Suppressor macrophage treated with lipopolysaccharide for 1 hour (primary cell): ENCODE results near the gene BTG1.

Source experiments
- DNase-seq, 3 donors: peaks; one replicate each; pipeline ENCODE4 v3.0.0-alpha.2; 2020 to 2022

The BTG1 gene

GRCh38 chr12:92132288-92132687, 13.4 kb downstream of the BTG1 start:
- DNase-seq: peak; percentile 60 to 80 (median 76)

GRCh38 chr12:92130999-92131398, 14.6 kb downstream of the BTG1 start:
- DNase-seq: peak; percentile 37 to 68 (median 60)

- no peak for DNase-seq
These were observed 16.0 kb downstream of the BTG1 start for GRCh38 chr12:92129609-92130008.

DNA sequence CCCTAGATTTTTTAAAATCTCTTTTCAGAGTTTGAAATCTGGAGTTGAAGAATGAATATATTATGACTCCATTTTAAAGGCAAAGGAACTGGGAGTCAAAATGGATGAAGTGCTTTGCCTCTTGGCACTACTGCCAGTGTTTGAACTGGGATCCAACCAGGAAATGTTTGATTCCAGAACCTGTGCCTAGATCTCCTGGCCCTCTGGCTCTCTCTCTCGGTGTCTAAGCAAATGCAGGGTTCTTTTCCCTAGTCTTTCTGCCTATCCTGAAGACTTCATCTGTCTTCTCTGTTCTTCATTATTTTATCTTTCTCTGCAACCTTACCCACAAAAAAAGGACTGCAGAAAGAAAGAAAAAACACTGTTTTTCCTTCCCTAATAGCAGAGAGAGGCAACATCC, 17.0 kb downstream of the BTG1 start:
- no peak for DNase-seq

DNA sequence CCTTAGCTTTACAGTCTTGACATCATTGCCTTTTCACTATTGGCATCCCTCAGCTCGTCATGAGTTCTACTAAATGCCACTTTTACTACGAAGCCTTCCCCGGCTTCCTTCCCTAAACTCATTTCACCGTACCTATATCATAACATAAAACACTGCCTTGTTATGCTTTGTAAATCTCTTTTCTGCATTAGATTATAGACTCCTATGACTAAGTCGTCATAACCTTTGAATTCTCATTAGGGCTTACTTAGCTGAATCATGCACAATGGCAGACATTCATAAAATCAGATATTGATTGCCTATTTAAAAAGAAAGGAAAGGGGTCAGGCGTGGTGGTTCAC, 21.0 kb downstream of the BTG1 start:
- DNase-seq: peak in 1 of 3 donors; percentile 43

- peak; percentile 71 to 95 (median 92) for DNase-seq
These were observed 21.6 kb downstream of the BTG1 start for GRCh38 chr12:92123780-92124688.

DNA sequence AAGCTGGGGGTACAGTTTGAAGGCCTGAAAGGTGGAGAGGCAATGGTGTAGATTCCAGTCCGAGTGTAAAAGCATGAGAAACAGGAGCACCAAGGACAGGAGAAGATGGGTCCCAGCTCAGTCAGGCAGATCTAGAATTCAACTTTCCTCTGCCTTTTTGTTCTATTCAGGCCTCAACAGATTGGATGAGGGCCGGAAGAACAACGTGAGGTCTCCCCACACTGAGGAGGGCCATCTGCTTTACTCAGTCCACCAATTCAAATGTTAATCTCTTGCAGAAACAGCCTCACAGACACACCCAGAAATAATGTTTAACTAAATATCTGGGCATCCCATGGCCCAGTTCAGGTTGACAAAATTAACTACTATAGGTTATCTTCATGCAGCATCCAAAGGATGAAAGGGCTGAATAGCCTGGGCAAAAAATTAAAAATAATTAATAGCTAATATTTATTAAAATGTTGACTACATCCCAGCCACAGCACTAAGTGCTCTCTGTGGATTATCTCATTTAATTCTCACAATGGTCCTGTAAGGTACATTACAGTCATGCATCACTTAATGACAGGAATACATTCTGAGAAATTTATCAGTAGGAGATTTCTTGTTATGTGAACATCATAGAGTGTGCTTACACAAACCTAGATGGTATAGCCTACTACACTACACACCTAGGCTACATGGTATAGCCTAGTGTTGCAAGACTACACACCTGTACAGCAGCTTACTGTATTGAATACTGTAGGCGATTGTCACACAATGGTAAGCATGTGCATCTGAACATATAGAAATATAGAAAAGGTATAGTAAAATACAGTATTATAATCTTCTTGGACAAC, 22.5 kb downstream of the BTG1 start:
- no peak for DNase-seq

DNA sequence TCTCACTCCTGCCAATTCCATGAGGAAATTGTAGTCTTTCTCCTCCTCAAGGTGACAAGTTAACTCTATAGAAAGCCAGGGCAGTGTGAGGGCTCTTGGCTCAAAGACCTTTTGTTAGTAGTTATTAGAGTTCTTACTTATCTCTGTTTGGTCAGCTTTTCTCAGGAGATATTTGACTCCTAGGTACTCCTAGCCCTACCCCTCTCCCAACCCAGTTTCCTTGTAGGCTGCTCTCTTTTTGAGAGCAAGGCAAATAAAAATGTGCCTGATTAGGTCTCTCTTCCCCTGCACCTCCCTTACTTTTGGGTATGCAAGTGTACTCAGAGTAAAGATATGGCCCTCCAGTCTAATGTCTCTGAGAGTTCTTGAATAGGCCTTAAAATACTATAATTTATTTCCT, 23.8 kb downstream of the BTG1 start:
- DNase-seq: no peak

DNA sequence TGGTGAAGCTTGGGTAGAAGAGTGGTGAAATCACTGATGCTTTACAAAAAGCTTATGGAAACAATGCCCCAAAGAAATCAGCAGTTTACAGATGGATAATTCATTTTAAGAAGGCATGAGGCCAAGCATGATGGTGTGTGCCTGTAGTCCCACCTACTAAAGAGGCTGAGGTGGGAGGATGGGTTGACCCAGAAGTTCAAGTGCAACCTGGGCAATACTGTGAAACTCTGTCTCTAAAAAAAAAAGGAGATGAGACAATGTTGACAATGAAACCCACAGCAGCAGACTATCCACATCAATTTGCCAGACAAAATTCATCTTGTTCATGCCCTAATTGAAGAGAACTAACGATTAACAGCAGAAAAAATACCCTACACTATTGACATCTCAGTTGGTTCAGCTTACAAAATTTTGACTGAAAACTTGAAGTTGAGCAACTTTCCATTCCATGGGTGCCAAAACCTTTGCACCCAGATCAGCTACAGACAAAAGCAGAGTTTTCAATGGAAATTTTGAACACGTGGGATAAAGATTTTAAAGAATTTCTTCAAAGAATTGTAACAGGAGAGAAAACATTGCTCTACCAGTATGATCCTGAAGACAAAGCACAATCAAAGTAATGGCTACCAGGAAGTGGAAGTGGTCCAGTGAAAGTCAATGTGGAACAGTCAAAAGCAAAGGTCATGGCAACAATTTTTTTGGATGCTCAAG, 26.7 kb downstream of the BTG1 start:
- no peak for DNase-seq

DNA sequence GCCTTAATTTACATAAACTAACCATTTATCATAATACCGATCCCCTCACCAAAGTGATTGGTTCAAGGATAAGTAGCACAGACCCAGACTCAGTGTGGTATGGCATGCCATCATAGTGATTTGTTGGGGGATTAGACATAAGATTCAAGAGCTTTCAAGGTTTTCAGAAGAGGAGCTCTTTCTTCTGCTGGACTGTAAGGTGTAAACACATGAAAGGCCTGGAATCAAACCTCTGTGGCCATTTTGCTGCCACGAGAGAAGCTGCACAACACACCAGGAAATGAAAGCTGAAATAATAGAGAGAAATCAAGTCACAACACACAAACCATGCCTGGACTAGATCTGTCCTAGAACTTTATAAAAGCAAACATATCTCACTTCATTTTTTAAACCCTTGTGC, 30.8 kb downstream of the BTG1 start:
- no peak for DNase-seq

DNA sequence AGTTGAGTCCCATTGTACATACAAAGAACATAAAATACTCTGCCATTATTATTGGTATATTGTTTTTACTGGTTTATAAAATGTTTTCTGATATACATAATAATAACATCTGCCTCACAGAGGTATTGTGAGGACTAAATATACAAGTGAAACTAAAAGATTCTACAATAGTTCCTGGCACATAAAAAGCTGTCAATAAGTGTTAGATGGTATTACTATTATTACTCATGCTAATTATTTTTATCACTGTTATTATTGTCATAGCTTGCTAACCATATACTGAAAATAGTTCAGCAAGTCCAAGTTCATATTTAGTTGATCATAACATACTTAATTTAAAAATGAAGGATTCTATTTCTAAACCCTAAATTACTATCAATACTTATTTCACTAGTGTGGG, 34.4 kb downstream of the BTG1 start:
- no peak for DNase-seq

DNA sequence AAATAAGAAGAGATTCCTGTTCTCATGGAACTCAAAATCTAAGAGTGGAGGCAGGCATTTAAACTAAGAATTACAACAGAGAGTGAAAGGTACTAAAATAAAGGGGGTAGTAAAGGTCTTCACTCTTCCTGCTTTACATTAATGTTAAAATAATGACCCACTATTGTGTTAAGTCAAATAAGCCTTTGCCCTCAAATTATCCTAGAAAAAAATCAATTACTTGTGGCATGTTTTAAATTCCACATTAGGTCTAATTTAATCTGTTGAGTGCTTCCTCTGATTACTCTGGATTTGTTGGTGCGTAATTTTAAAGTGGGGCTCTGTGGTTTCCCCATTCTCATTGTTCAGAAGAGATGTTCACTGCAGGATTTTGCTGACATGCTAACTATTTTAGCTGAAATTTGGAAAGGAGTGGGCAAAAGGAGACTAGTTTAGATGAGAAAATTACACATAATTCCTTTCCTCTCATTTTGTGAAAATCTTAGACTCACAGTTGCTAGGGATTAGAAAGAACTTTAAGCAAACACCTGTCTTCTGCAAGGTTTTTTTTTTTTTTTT, 35.5 kb downstream of the BTG1 start:
- DNase-seq: no peak

- DNase-seq: no peak
These were observed 36.0 kb downstream of the BTG1 start for GRCh38 chr12:92109613-92110012.

- peak; percentile 47 to 57 (median 55) for DNase-seq
These were observed 37.0 kb downstream of the BTG1 start for GRCh38 chr12:92108651-92109050.

- no peak for DNase-seq
These were observed 38.0 kb downstream of the BTG1 start for GRCh38 chr12:92107621-92108131.

DNA sequence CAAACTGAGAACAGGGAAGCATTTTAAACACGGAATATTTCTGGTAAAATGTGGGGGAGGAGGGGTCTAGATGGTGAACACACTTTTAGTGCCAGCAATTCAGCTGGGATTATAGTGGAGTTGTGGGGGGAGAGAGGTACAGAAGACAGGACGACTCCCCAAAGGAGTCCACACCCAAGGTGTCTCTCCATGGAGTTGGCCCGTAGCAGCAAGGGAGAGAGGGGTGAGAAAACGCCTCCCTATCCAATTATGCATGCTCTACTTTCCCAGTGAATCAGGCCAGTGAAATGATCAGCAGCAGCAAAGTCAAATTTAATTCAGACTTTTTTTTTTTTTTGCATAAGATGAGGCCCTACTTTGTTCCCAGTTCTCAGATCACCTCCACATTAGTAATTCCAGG, 38.6 kb downstream of the BTG1 start:
- DNase-seq: no peak

- DNase-seq: peak; percentile 15 to 49 (median 42)
These were observed 40.0 kb downstream of the BTG1 start for GRCh38 chr12:92105676-92106075.

DNA sequence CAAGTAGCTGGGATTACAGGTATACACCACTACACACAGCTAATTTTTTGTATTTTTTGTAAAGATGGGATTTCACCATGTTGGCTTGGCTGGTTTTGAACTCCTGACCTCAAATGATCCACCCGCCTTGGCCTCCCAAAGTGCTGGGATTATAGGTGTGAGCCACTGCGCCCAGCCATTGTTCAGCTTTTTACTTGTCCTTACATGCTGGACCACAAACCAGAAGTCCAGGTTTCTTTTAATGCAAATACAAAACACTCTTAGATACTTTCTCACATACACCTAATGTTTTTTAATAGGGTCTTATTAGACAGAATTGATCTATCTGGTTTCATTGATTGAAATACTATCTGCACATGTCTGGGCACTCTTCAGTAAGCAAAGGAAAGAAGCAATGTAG, 40.5 kb downstream of the BTG1 start:
- DNase-seq: no peak

DNA sequence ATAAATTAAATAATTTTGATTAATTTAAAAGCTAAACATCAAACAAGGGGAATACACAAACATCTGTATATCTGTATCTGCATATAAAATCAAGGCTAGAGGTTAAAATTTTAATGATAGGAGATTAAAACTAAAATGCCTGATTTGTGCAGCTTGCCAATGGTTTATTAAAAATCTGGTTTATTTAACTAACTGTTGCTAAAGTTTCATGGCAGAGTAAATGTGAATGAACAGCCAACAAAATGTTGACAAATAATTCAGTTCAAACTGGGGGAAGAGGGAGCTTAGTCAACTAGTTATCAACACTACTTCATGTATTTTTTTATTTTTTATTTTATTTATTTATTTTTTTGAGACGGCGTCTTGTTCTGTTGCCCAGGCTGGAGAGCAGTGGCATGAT, 43.0 kb downstream of the BTG1 start:
- no peak for DNase-seq

DNA sequence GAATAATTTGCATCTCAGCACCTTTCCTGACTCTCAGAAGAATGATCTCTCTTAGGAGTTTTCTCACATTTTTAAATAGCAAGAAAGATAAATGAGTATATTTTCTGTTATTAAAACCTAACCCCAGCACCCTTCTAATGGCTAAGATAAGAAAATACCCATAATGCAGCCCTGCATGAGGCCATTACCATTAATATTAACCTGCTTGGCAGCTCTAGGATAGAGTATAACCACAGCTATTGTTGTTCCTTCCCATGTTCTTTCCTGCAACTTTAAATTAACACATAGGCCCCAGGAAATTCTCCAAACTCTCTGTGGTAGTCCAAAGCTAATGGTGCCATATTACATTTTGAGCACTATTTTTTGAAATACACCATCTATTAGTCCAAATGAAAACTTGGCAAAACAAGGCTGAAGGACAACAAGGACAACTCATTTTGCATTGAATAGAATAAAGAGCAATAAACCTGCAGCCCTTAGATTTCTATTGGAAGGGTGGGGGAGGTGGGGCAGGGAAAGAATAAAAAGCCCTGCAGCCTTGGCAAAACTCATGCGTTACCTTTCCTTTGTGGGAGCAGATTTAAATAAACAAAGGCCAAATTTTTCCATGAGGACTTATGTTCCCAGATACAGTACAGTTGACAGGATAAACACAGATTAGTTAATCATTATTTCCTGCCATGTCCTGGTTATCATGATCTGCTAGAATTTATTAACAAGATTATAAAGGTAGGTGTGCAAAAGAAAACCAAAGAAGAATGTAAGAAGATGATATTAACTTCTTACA, 46.9 kb downstream of the BTG1 start:
- no peak for DNase-seq

DNA sequence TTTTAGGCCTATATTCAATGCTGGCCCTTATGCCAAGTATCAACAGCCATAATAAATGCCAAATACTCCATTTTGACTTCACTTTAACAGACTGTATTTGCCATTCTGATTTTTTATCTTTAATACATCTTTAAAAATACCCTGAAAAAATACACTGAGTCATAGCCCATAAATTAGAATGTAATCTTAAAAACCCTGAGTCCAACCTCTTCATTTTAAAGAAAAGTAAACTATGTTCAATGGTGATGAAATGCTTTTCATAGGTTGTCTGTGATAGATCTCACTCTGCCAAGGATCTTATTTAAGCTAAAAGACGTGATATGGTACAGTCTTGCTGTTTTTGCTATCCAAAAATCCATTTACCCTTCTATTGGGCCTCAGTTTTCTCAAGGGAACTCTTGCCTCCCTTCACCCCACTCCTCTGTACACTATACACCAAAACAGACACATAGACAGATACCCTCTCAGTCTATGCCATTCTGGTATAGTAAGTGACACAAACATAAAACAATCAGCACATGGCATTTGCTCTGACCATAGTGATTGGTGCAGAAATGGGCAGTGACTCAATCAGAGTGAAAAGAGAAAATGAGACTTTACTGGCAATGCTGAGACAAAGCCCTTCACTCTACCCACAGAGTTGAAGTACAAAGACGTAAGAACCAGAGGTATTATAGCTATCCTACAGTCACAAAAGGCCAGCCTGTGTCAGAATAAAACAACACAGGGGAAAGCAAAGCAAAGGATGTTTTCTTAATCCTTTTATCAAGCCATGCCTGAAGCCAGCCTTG, 49.1 kb downstream of the BTG1 start:
- no peak for DNase-seq
